Measurements from ENCODE around the gene OR14A2. TPM values are rescaled to one million over a fixed set of nuclear protein-coding genes. Genes with fewer than 3 reads are reported as not detected.
"Not testable (repeated sequence)": the region's sequence is repeated elsewhere in the genome, so short reads cannot be mapped to it uniquely, and the experiment has no call there.

Gene OR14A2
- polyA plus RNA-seq (2012; ENCODE audit: insufficient read depth, insufficient read length, low read depth), result not detected

DNA sequence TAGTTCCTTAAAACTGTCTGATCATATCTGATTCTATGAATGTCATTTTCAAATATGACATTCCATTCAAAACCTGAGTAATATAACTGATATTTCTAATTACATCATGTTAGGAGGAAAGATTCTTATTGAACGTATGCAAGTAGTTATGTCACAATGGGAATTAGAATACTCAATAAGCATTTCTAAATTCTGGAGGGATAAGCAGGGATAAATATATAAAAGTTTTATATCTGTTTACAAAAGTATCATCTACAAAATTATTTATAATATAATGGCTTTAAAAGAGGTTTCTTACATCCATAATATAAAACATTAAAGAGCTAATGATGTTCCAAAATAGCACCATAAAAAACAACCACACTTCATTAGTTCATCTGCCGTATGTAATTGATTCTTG lies at the start of gene OR14A2:
Gene OR14A2 (minus strand): TSS at position 101 of the 400 bp plus-strand sequence.
- DNase-seq, result no peak
- Histone ChIP-seq H3K4me3 (ENCODE audit: low read depth, low read length) (no peak within 1 kb of the TSS), H3K36me3 (no peaks in the 10 kb centered on the region), H3K4me1 (no peaks in the 10 kb centered on the region), H3K27me3 (no peaks in the 10 kb centered on the region), H3K9me3 (no peaks in the 10 kb centered on the region; the same call in 1 of the 2 replicates)
- TF ChIP-seq, protein P1, sequence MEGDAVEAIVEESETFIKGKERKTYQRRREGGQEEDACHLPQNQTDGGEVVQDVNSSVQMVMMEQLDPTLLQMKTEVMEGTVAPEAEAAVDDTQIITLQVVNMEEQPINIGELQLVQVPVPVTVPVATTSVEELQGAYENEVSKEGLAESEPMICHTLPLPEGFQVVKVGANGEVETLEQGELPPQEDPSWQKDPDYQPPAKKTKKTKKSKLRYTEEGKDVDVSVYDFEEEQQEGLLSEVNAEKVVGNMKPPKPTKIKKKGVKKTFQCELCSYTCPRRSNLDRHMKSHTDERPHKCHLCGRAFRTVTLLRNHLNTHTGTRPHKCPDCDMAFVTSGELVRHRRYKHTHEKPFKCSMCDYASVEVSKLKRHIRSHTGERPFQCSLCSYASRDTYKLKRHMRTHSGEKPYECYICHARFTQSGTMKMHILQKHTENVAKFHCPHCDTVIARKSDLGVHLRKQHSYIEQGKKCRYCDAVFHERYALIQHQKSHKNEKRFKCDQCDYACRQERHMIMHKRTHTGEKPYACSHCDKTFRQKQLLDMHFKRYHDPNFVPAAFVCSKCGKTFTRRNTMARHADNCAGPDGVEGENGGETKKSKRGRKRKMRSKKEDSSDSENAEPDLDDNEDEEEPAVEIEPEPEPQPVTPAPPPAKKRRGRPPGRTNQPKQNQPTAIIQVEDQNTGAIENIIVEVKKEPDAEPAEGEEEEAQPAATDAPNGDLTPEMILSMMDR (IDR thresholded peaks at IDR 0.05; ENCODE audit: low read depth, low read length), result no peak

DNA sequence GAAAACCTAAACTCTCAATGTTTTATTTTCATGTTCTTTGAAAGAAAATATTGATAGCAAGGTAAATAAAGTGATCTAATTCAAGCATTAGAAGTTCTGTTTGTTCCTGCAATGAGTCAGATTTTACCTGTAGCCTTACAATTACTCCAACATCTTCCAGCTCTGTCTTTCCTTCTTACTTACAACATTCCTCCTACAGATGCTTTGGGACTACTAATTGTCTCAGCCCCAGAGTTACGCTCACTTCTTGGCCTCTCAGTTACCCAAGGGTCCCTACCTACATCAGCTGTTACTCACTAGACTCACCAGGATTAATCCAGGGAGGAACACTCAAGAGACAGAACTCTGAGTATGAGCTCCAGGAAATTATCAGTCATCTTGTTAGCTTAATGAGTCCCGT lies 49.6 kb upstream of the OR14A2 start:
- no peaks in the 10 kb centered on the region for H3K4me1 ChIP-seq
- no peaks in the 10 kb centered on the region for H3K27me3 ChIP-seq
- H3K4me3 ChIP-seq (ENCODE audit: low read depth, low read length), result no peak overlapping the region
- TF ChIP-seq, protein P1 (IDR thresholded peaks at IDR 0.05; ENCODE audit: low read depth, low read length), result no peak
- H3K9me3 ChIP-seq, result no peaks in the 10 kb centered on the region
- no peaks in the 10 kb centered on the region for H3K36me3 ChIP-seq
- no peak for DNase-seq

DNA sequence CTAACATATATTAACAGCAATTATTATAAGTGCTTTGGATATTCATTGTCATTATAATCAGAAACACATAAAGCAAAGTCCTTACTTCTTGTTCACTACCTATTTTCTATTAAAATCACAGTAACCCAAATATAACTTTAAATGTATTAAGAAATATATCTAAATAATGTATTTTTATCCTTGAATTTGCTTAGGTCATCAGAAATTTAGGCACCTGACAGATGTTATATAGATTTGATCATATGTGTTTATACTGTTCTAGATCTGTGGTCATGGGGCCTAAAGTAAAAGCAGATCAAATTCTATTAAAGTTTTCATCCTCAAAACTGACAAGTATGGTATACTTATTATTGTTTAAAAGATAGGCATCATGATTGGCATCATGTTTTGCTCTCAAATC lies 21.7 kb upstream of the OR14A2 start:
- no peak for DNase-seq
- no peaks in the 10 kb centered on the region for H3K9me3 ChIP-seq
- H3K27me3 ChIP-seq, result no peaks in the 10 kb centered on the region
- no peaks in the 10 kb centered on the region for H3K36me3 ChIP-seq
- TF ChIP-seq, protein P1 (IDR thresholded peaks at IDR 0.05; ENCODE audit: low read depth, low read length), result no peak
- H3K4me3 ChIP-seq (ENCODE audit: low read depth, low read length), result no peak overlapping the region
- H3K4me1 ChIP-seq, result no peaks in the 10 kb centered on the region

DNA sequence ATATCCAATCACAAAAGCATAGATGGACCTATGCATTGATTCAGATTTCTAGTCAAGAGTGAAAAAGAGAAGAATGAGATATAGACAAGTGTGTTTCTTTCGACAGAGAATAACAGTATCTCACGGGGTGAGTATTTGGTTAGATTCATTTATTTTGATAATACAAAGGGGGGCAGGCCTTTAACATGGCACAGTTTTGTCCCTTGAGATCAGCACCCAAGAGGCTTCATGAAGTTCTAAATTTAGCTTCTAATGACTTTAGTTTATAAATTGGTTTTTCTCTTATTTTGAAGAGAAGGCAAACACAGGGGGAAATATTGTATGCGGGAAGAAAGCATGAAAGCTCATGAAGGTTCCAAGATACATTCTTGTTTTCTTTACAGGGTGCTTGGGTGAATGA lies 12.5 kb upstream of the OR14A2 start, which contains the start of gene OR1C1:
Gene OR1C1 (minus strand): TSS at position 101 of the 400 bp plus-strand sequence. CDS start 2,150 bp downstream, outside the sequence.
- Histone ChIP-seq H3K4me1 (no peaks in the 10 kb centered on the region), H3K27me3 (no peaks in the 10 kb centered on the region), H3K4me3 (ENCODE audit: low read depth, low read length) (no peak within 1 kb of the TSS), H3K36me3 (no peaks in the 10 kb centered on the region), H3K9me3 (no peaks in the 10 kb centered on the region; the same call in 1 of the 2 replicates)
- DNase-seq, result no peak
- TF ChIP-seq, protein P1 (IDR thresholded peaks at IDR 0.05; ENCODE audit: low read depth, low read length), result no peak

DNA sequence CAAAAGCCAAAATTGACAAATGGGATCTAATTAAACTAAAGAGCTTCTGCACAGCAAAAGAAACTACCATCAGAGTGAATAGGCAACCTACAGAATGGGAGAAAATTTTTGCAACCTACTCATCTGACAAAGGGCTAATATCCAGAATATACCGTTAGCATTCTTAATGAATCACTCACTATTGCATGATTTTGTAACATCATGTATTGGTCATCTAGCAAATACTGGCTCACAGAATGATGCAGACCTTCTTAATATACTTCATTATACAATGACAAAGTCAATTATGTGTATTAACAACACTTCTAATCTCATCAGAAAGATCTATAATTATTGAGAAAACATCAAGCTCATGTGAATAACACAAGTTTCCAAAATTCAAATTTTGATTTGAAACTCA lies 6.4 kb upstream of the OR14A2 start:
- H3K27me3 ChIP-seq, H3K9me3 ChIP-seq: not testable (repeated sequence)

DNA sequence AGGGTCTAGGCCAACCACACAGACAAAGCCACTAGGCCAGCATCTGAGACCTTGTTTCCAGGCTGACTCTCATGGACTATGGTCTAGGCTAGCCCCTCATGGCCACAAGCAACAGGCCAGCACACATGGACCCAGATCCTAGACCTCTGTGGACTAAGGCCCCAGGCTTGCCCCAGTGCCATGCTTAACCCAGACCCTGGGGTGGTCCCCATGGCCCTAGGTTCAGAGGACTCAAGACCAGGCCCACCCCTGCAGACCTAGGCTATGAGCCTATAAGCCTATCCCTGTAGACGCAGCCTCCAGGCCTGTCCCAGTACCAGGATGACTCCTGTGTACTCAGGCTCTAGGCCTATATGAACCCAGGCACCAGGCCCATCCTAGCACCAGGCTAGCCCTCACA lies 1.9 kb upstream of the OR14A2 start:
- Histone ChIP-seq H3K4me1 (no peaks in the 10 kb centered on the region), H3K36me3 (no peaks in the 10 kb centered on the region), H3K4me3 (ENCODE audit: low read depth, low read length) (no peak overlapping the region), H3K9me3 (no peaks in the 10 kb centered on the region; the same call in 1 of the 2 replicates), H3K27me3 (no peaks in the 10 kb centered on the region)
- TF ChIP-seq, protein P1 (IDR thresholded peaks at IDR 0.05; ENCODE audit: low read depth, low read length), result no peak
- DNase-seq, result no peak

More for the DNA sequence above, 6.4 kb upstream of the OR14A2 start:
- not testable (repeated sequence) for DNase-seq; H3K4me1 ChIP-seq; H3K36me3 ChIP-seq; H3K4me3 ChIP-seq (ENCODE audit: low read depth, low read length)

Data from BE2C (cell line).